Epithelial cell of umbilical artery (primary cell): ENCODE measurements around the gene TMEFF2. TPM values are rescaled to one million over a fixed set of nuclear protein-coding genes. Genes with fewer than 3 reads are reported as not detected.

Source experiments
- total RNA-seq: library from RNA; depleted of rRNA; stranded (reverse); fragments of >200 nt; gene quantifications from 2 replicates; pipeline ENCODE4 v1.2.3, GENCODE V29; 2014

The TMEFF2 gene, protein sequence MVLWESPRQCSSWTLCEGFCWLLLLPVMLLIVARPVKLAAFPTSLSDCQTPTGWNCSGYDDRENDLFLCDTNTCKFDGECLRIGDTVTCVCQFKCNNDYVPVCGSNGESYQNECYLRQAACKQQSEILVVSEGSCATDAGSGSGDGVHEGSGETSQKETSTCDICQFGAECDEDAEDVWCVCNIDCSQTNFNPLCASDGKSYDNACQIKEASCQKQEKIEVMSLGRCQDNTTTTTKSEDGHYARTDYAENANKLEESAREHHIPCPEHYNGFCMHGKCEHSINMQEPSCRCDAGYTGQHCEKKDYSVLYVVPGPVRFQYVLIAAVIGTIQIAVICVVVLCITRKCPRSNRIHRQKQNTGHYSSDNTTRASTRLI
- under 0.01 and 0.15 TPM in 2 replicates for total RNA-seq

DNA sequence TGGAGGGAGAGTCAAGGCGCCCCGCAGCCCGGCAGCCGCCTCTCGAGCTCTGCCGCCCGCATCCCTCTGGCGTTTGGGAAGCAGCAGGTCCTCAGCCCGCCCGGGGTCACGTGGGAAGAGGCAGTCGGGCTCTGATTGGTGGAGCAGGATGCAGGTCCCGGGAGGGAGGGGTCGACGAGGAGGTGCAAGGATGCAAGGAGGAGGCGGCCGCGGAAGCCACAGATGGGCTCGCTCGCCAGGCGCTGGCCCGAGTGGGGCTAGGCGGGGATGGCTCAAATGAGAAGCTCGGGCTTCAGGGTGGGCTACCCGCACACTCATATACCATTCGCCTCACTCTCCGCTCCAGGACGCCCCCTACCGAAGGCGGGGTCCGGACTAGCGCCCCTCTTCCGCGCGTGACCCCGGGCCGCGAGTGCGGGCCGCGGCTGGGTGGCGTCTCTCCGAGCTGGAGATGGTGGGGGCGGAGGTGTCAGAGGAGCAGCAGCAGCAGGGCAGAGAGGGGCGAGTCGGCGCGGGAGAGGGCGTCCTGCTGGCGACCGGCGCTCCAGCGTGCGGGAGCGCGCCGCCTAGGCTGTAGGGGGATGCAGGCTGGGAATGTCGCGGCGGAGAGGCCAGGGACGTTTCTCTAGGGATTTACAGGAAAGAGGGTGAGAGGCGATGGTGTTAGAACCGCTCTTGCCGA lies at the start of gene TMEFF2:
Gene TMEFF2 (minus strand): TSS at position 68 of the 682 bp plus-strand sequence. CDS start 409 bp downstream, outside the sequence.

